Cardiac muscle cell (in vitro differentiated cells and primary cell): ENCODE results near the gene SPTLC2. TPM values are rescaled to one million over a fixed set of nuclear protein-coding genes. Genes with fewer than 3 reads are reported as not detected.
"Not testable (repeated sequence)": the region's sequence is repeated elsewhere in the genome, so short reads cannot be mapped to it uniquely, and the experiment has no call there.

ENCODE experiments used
- DNase-seq, 2 donors: peaks; one replicate each; pipeline versions ENCODE4 v3.0.0 to v3.0.0-alpha.2; 2010 to 2017; ENCODE audit warnings: low read depth in 1 of 2, low spot score in 1 of 2
- H3K27ac ChIP-seq: fragments of 200-600 bp; sonication (generic); 2 replicates; pipeline ENCODE4 v1.5.1; 2016
- H3K27me3 ChIP-seq: fragments of 200-600 bp; sonication (generic); 2 replicates; pipeline ENCODE4 v1.6.0; 2016; ENCODE audit warnings: control low read depth
- H3K36me3 ChIP-seq: fragments of 200-600 bp; sonication (generic); 2 replicates; pipeline ENCODE4 v1.5.1; 2016; ENCODE audit warnings: control low read depth
- H3K4me1 ChIP-seq: fragments of 200-600 bp; sonication (generic); 2 replicates; pipeline ENCODE4 v1.8.1; 2017; ENCODE audit warnings: low read depth, mild to moderate bottlenecking, mixed run types
- H3K4me3 ChIP-seq: fragments of 200-600 bp; sonication (generic); 2 replicates; pipeline ENCODE4 v1.5.1; 2016; ENCODE audit warnings: mild to moderate bottlenecking
- H3K9me3 ChIP-seq: fragments of 200-600 bp; sonication (generic); 2 replicates; pipeline ENCODE4 v1.5.1; 2017; ENCODE audit warnings: low read depth, mild to moderate bottlenecking, control low read depth
- CTCF ChIP-seq: IDR thresholded peaks from 2 replicates; pipeline ENCODE4 v1.5.1; 2012; ENCODE audit warnings: low read depth, mild to moderate bottlenecking, low read length
- polyA plus RNA-seq: library from polyadenylated mRNA; unstranded; fragments of >200 nt; fragmentation: Nextera tagmentation; extraction: Ambion mirVana; gene quantifications from 2 replicates; pipeline ENCODE4 v1.2.1, GENCODE V29; 2016
- total RNA-seq: library from RNA; depleted of rRNA; stranded (reverse); fragments of >200 nt; gene quantifications from 2 replicates; pipeline ENCODE4 v1.2.3, GENCODE V29; 2016

SPTLC2 gene
- total and polyA plus RNA-seq, 2 experiments from 2014 or later: 13.9 to 14.4 TPM

DNA sequence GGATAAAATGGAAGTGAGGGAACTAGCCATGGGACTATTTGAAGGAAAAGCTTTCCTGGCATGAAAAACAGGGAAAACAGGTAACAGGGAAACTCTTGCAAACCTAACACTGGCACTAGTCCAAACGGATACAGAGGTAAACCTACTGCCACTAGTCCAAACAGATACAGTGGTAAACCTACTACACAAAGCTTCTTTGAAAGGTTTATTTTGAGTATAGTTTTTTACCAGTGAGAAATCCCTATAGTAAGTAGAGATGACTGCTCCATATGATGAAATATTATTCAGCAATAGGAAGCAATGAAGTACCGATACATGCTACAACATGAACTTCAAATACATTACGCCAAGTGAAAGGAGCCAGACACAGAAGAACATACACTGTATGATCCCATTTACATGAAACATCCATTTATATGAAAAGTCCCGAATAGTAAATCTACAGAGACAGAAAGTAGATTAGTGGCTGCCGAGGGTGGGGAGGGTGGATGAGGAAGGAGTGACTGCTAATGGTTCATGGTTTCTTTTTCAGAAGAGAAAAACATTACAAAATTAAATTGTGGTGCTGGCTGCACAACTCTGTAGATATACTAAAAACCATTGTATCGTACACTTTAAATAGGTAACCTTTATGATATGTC, 25.5 kb downstream of the SPTLC2 start:
- H3K4me1 ChIP-seq: no peaks in the 10 kb centered on the region
- no peak overlapping the region for H3K4me3 ChIP-seq
- no peaks in the 10 kb centered on the region for H3K9me3 ChIP-seq
- DNase-seq: no peak
- H3K27ac ChIP-seq: no peak overlapping the region
- H3K27me3 ChIP-seq: no peaks in the 10 kb centered on the region
- no peaks in the 10 kb centered on the region for H3K36me3 ChIP-seq
- TF ChIP-seq CTCF: no peak

GRCh38 chr14:77589099-77589498, 27.3 kb downstream of the SPTLC2 start:
- H3K4me3 ChIP-seq: no peak overlapping the region
- no peaks in the 10 kb centered on the region for H3K4me1 ChIP-seq
- DNase-seq: no peak
- TF ChIP-seq CTCF: no peak
- H3K36me3 ChIP-seq: no peaks in the 10 kb centered on the region
- H3K9me3 ChIP-seq: no peaks in the 10 kb centered on the region
- H3K27ac ChIP-seq: no peak overlapping the region
- H3K27me3 ChIP-seq: no peaks in the 10 kb centered on the region

- not testable (repeated sequence) for H3K27ac ChIP-seq, H3K9me3 ChIP-seq, H3K27me3 ChIP-seq
Measured at GRCh38 chr14:77588411-77589025, 27.9 kb downstream of the SPTLC2 start.

DNA sequence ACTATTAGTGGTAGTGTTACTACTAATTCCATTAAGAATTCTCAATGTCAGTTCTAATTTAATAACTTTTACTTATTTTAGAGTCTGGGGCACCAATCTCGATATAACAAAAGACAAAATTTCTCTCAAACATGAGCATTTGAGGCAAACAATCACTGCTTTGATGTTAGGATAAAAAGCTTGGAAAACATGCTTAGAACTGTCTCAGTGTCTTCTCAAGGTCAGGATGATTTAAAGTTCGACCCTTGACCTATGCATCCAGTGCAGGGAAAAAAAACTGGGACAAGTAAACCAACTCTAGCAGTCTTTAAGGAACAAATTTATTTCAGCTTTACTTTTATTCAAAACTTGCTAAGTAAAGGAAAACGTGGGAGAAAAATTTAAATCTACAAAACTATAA, 31.1 kb downstream of the SPTLC2 start:
- Histone ChIP-seq H3K36me3 (no peaks in the 10 kb centered on the region), H3K4me3 (no peak overlapping the region), H3K4me1 (no peaks in the 10 kb centered on the region), H3K27me3 (no peaks in the 10 kb centered on the region), H3K9me3 (no peaks in the 10 kb centered on the region), H3K27ac (no peak overlapping the region)
- TF ChIP-seq CTCF: no peak
- no peak for DNase-seq

More at GRCh38 chr14:77588411-77589025, 27.9 kb downstream of the SPTLC2 start:
- not testable (repeated sequence) for H3K4me3 ChIP-seq, H3K36me3 ChIP-seq, H3K4me1 ChIP-seq, DNase-seq

DNA sequence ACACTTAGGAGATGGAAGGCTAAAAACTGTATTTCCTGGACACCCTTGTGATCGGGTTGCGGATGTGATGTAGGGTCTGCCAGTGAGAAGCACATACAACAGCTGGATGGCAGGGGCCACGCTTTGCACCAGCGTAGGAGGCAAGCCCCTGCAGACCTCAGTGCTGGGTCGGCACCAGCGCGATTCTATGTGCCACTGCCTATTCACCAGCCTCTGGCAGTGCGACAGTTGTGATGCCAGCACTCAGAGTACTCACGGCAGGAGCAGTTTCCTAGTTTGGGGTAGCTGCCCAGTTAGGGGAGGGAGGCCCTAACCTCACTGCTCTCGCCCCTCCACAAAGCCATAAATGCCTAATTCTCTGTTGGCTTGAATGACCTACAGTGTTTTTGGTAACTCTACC, 31.6 kb downstream of the SPTLC2 start:
- no peaks in the 10 kb centered on the region for H3K9me3 ChIP-seq
- H3K27ac ChIP-seq: no peak overlapping the region
- no peaks in the 10 kb centered on the region for H3K36me3 ChIP-seq
- H3K27me3 ChIP-seq: no peaks in the 10 kb centered on the region
- H3K4me1 ChIP-seq: no peaks in the 10 kb centered on the region
- DNase-seq: no peak
- no peak for TF ChIP-seq CTCF
- no peak overlapping the region for H3K4me3 ChIP-seq

DNA sequence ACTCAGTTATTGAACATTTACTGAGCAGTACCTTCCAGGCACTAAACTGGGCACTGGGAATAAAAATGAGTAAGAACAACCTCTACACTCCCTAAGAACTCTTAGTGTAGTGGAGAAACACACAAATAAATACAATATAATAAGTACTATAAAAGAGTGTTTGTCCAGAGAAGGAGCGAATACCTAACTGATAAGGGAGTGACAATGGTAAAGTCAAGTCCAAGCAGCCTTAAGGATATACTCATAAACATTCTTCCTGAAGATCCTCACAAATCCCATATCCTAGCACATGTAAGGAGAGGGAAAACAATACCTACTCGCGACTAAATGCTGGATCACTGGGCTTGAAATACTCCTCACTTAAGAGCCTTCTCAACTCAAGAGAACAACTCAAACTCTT, 32.8 kb downstream of the SPTLC2 start:
- H3K4me1 ChIP-seq: no peaks in the 10 kb centered on the region
- no peaks in the 10 kb centered on the region for H3K9me3 ChIP-seq
- no peaks in the 10 kb centered on the region for H3K27me3 ChIP-seq
- no peak overlapping the region for H3K27ac ChIP-seq
- DNase-seq: no peak
- no peak for TF ChIP-seq CTCF
- H3K4me3 ChIP-seq: no peak overlapping the region
- no peaks in the 10 kb centered on the region for H3K36me3 ChIP-seq
